K562 (cell line): Measurements from ENCODE around the gene TAP2. TPM values are rescaled to one million over a fixed set of nuclear protein-coding genes. Genes with fewer than 3 reads are reported as not detected.

ENCODE experiments used
- ATAC-seq: fragments of 200-7000 bp; cut with Tn5 transposase; 3 replicates; pipeline ENCODE4 v1.9.1; 2020; ENCODE audit warnings: moderate library complexity
- BruUV-seq: library from RNA; stranded (reverse); fragments of 400-500 nt; replicated peaks from 2 replicates; lab custom pipeline; 2021; lab: Mats Ljungman, UMichigan
- CTCF ChIA-PET: fragments of 300-600 bp; formaldehyde crosslinking; extraction: SDS; loops from one replicate; lab custom pipeline; 2021; ENCODE audit warnings: low intra/inter-chr PET ratio; lab: Yijun Ruan, JAX
- POLR2A ChIA-PET: fragments of 300-600, 350-650 bp; sonication (Branson Sonifier 250); formaldehyde crosslinking; extraction: SDS; loops from one replicate; lab custom pipeline; 2021; ENCODE audit warnings: antibody characterized with exemption, inconsistent platforms; lab: Yijun Ruan, JAX
- DNase-seq, 4 experiments: peaks; one replicate each; pipeline versions ENCODE4 v3.0.0 to v3.0.0-alpha.2; 2011 to 2018; ENCODE audit warnings: low spot score in 3 of 4, mixed read lengths in 3 of 4; ENCODE audit errors: extremely low read depth in 1 of 4
- FAIRE-seq: peaks from 2 replicates; lab custom pipeline; 2011; peaks lifted over from hg19 to GRCh38; lab: Jason Lieb, UNC
- H2AFZ ChIP-seq: 2 replicates; pipeline ENCODE4 v1.6.0; 2011; ENCODE audit warnings: low read depth, low read length, control low read depth, inconsistent platforms
- H3K27ac ChIP-seq: fragments of 200-600 bp; 3 replicates; pipeline ENCODE4 v1.8.0; 2011; ENCODE audit warnings: low read depth, mild to moderate bottlenecking, control low read depth, inconsistent platforms, low read length, moderate library complexity, mixed read lengths; ENCODE audit errors: extremely low read depth
- H3K27me3 ChIP-seq, 2 experiments: fragments of 300-600 bp in 1 of 2; 2 replicates in 1 of 2; 3 replicates in 1 of 2; pipeline versions ENCODE4 v1.6.0 to v1.8.0; 2011; ENCODE audit warnings: inconsistent platforms in 2 of 2, low read length in 2 of 2, mild to moderate bottlenecking in 1 of 2, mixed read lengths in 1 of 2, moderate library complexity in 1 of 2; ENCODE audit not compliant: control insufficient read depth in 2 of 2, insufficient read depth in 2 of 2
- H3K36me3 ChIP-seq: fragments of 300-600 bp; 3 replicates; pipeline ENCODE4 v1.8.0; 2011; ENCODE audit warnings: mild to moderate bottlenecking, low read length, inconsistent platforms; ENCODE audit not compliant: control insufficient read depth, insufficient read depth
- H3K4me1 ChIP-seq, 2 experiments: fragments of 200-600 bp in 1 of 2; replicated peaks in 1 of 2; 2 replicates in 1 of 2; 3 replicates in 1 of 2; pipeline versions ENCODE4 v1.5.1 to v1.8.0; 2011; ENCODE audit warnings: inconsistent platforms in 2 of 2, low read length in 2 of 2, mild to moderate bottlenecking in 1 of 2, mixed read lengths in 1 of 2, moderate library complexity in 1 of 2; ENCODE audit not compliant: control insufficient read depth in 2 of 2, insufficient read depth in 2 of 2
- H3K4me2 ChIP-seq: 2 replicates; pipeline ENCODE4 v1.6.1; 2011; ENCODE audit warnings: low read length, control low read depth, inconsistent platforms, mixed read lengths; ENCODE audit not compliant: insufficient read depth
- H3K4me3 ChIP-seq: fragments of 200-600 bp; sonication (generic), shearing (Covaris generic); 2 replicates; pipeline ENCODE4 v1.5.1; 2016; ENCODE audit warnings: control low read depth, inconsistent platforms
- H3K79me2 ChIP-seq: fragments of 200-600 bp; 3 replicates; pipeline ENCODE4 v1.8.0; 2011; ENCODE audit warnings: low read length, inconsistent platforms; ENCODE audit not compliant: control insufficient read depth, insufficient read depth
- H3K9ac ChIP-seq, 2 experiments: 2 replicates each; pipeline versions ENCODE4 v1.6.0 to v1.6.1; 2011; ENCODE audit warnings: low read depth in 2 of 2, low read length in 2 of 2, control low read depth in 1 of 2, inconsistent platforms in 1 of 2, mild to moderate bottlenecking in 1 of 2, mixed read lengths in 1 of 2; ENCODE audit not compliant: insufficient read depth in 1 of 2
- H3K9me1 ChIP-seq: one replicate; pipeline ENCODE4 v1.6.0; 2011; ENCODE audit warnings: inconsistent platforms, mild to moderate bottlenecking, low read length, moderate library complexity; ENCODE audit not compliant: control insufficient read depth, insufficient read depth
- H3K9me3 ChIP-seq: replicated peaks from 2 replicates; pipeline ENCODE4 v1.5.1; 2011; ENCODE audit warnings: low read depth, low read length, inconsistent platforms; ENCODE audit not compliant: control insufficient read depth, insufficient read depth
- H4K20me1 ChIP-seq: replicated peaks from 2 replicates; pipeline ENCODE4 v1.6.1; 2011; ENCODE audit warnings: low read length, inconsistent platforms, mixed read lengths; ENCODE audit not compliant: control insufficient read depth, insufficient read depth
- ATF7 ChIP-seq: fragments of 450-650 bp; IDR thresholded peaks from 2 replicates; pipeline ENCODE4 v1.7.1; 2014; ENCODE audit warnings: mild to moderate bottlenecking, moderate library complexity
- CLOCK ChIP-seq: fragments of 250-450 bp; sonication (Bioruptor Pico); IDR thresholded peaks from 2 replicates; pipeline ENCODE4 v1.4.0; 2020; ENCODE audit warnings: mild to moderate bottlenecking, moderate library complexity, borderline replicate concordance
- E2F6 ChIP-seq, 2 experiments: IDR thresholded peaks; 2 replicates each; pipeline ENCODE4 v1.6.1; 2011; ENCODE audit warnings: borderline replicate concordance in 1 of 2, control low read depth in 1 of 2, low read depth in 1 of 2, low read length in 1 of 2, mild to moderate bottlenecking in 1 of 2, mixed read lengths in 1 of 2, moderate library complexity in 1 of 2; ENCODE audit not compliant: insufficient read depth in 1 of 2, insufficient read length in 1 of 2, poor library complexity in 1 of 2, severe bottlenecking in 1 of 2; ENCODE audit errors: extremely low read depth in 1 of 2
- GTF2E2 ChIP-seq: fragments of 200-800 bp; sonication (Bioruptor generic); IDR thresholded peaks from 2 replicates; pipeline ENCODE4 v1.6.1; 2016; ENCODE audit warnings: missing genetic modification characterization, missing compliant biosample characterization
- HDAC2 ChIP-seq: fragments of 450-650 bp; IDR thresholded peaks from 2 replicates; pipeline ENCODE4 v1.6.1; 2016; ENCODE audit warnings: mild to moderate bottlenecking
- HMGN3 ChIP-seq: IDR thresholded peaks from 2 replicates; pipeline ENCODE4 v1.6.1; 2011; ENCODE audit warnings: borderline replicate concordance, low read depth, mild to moderate bottlenecking, mixed read lengths, low read length; ENCODE audit not compliant: insufficient read length; ENCODE audit errors: extremely low read depth
- NR4A1 ChIP-seq, 2 experiments: fragments of 250-450 bp in 1 of 2; fragments of 450-650 bp in 1 of 2; sonication (Bioruptor Pico) in 1 of 2; IDR thresholded peaks; 2 replicates each; pipeline versions ENCODE4 v1.4.0 to v1.6.1; 2016 to 2020; ENCODE audit warnings: mild to moderate bottlenecking in 2 of 2, missing compliant biosample characterization in 1 of 2, missing genetic modification characterization in 1 of 2, moderate library complexity in 1 of 2
- PCBP1 ChIP-seq: fragments of 200-400 bp; formaldehyde crosslinking; IDR thresholded peaks from 2 replicates; pipeline ENCODE4 v1.6.1; 2018; ENCODE audit warnings: mild to moderate bottlenecking, low read depth, low read length; ENCODE audit not compliant: poor library complexity, severe bottlenecking
- PHF20 ChIP-seq: fragments of 450-650 bp; IDR thresholded peaks from 2 replicates; pipeline ENCODE4 v1.6.1; 2018; ENCODE audit not compliant: partially characterized antibody
- RBM39 ChIP-seq: fragments of 200-400 bp; formaldehyde crosslinking; optimal IDR thresholded peaks from 2 replicates; pipeline ENCODE3; 2018; ENCODE audit warnings: low read depth, low read length
- SAP30 ChIP-seq: fragments of 200-600 bp; sonication (generic); IDR thresholded peaks from 2 replicates; pipeline ENCODE4 v1.6.1; 2012; ENCODE audit warnings: borderline replicate concordance, low read depth, mild to moderate bottlenecking, moderate library complexity, low read length, control low read depth, inconsistent platforms; ENCODE audit not compliant: insufficient read depth, poor library complexity, severe bottlenecking
- STAG1 ChIP-seq: sonication (generic); formaldehyde crosslinking; IDR thresholded peaks from 2 replicates; pipeline ENCODE4 v1.5.0; 2020; ENCODE audit warnings: missing genetic modification reagents, borderline replicate concordance
- ZBTB1 ChIP-seq: sonication (generic); formaldehyde crosslinking; IDR thresholded peaks from 2 replicates; pipeline ENCODE4 v1.8.1; 2023; ENCODE audit warnings: missing genetic modification reagents, low read depth, mild to moderate bottlenecking, borderline replicate concordance
- WGBS: fragments of 100-300 bp; shearing (Covaris generic); methylation state at CpG from one replicate; pipeline ENCODE4 v1.1.6; 2016; ENCODE audit warnings: low coverage, mixed read lengths; ENCODE audit not compliant: insufficient coverage; ENCODE audit errors: missing lambda C conversion rate; 5-methylcytosine and 5-hydroxymethylcytosine counted together
- in situ Hi-C: fragments of 300-500 bp; cut with MboI; formaldehyde crosslinking; loops from 4 replicates; pipeline ENCODE4 v1.15.0; 2018; ENCODE audit warnings: inconsistent platforms, mixed read lengths
- intact Hi-C: fragments of 100-400 bp; cut with micrococcal nuclease; formaldehyde crosslinking; loops from 2 replicates; pipeline ENCODE4 v1.14.2; 2022
- polyA plus RNA-seq, 8 experiments: library from polyadenylated mRNA; depleted of rRNA in 4 of 8; stranded (reverse) in 5 of 8; unstranded in 3 of 8; fragments of >200 nt; fragmentation: Nextera tagmentation in 2 of 8; fragmentation: Illumina TruSeq in 1 of 8; extraction: Ambion mirVana in 2 of 8; extraction: Trizol in 1 of 8; gene quantifications; 2 replicates each; pipeline versions ENCODE4 v1.2.1 to v1.2.3, GENCODE V29; 2011 to 2014; ENCODE audit warnings: inconsistent platforms in 1 of 8, missing spikeins in 1 of 8
- total RNA-seq, 7 experiments: library from RNA; depleted of rRNA in 6 of 7; stranded (reverse); fragments of >200 nt in 6 of 7; fragmentation: Illumina TruSeq in 2 of 7; extraction: Trizol in 2 of 7; gene quantifications; 2 replicates each; pipeline versions ENCODE4 v1.2.1 to v1.2.3, GENCODE V29; 2011 to 2021; ENCODE audit warnings: low replicate concordance in 1 of 7
- TF ChIP-seq, protein P1 (sequence below): fragments of 450-650 bp; formaldehyde crosslinking; IDR thresholded peaks from 2 replicates; pipeline ENCODE4 v1.4.0; 2020; ENCODE audit warnings: mild to moderate bottlenecking, moderate library complexity

The TAP2 gene
- total and polyA plus RNA-seq, 9 of the 15 experiments (the other 6 are each of a cell fraction or from before 2014, with no cell fraction given): 2.0 to 53.5 (median 19.6) TPM

GRCh38 chr6:32837651-32838113, 857 bp downstream of the TAP2 start:
- H2AFZ ChIP-seq: peak overlapping the region; percentile 99
- DNase-seq: peak in 1 of 4 experiments; percentile 40
- peak; percentile 9; the same call in 1 of the 2 replicates for TF ChIP-seq STAG1 (CRISPR knock-in tag)
- TF ChIP-seq E2F6 (IDR thresholded peaks at IDR 0.05; ENCODE audit: borderline replicate concordance in 1 of 2, extremely low read depth in 1 of 2, insufficient read depth in 1 of 2, insufficient read length in 1 of 2, low read depth in 1 of 2, low read length in 1 of 2, poor library complexity in 1 of 2, severe bottlenecking in 1 of 2): peak in 1 of 2 experiments; percentile 38
- 0 out of 2 replicates have a peak, but pooled peaks have one; percentile 31 for TF ChIP-seq ZBTB1 (CRISPR knock-in tag)
- TF ChIP-seq CLOCK (CRISPR knock-in tag): no peak
- TF ChIP-seq, protein P1, sequence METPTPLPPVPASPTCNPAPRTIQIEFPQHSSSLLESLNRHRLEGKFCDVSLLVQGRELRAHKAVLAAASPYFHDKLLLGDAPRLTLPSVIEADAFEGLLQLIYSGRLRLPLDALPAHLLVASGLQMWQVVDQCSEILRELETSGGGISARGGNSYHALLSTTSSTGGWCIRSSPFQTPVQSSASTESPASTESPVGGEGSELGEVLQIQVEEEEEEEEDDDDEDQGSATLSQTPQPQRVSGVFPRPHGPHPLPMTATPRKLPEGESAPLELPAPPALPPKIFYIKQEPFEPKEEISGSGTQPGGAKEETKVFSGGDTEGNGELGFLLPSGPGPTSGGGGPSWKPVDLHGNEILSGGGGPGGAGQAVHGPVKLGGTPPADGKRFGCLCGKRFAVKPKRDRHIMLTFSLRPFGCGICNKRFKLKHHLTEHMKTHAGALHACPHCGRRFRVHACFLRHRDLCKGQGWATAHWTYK (CRISPR knock-in tag): 0 out of 2 replicates have a peak, but pooled peaks have one; percentile 32
- TF ChIP-seq HMGN3: peak; percentile 23
- TF ChIP-seq NR4A1 (CRISPR knock-in tag; IDR thresholded peaks at IDR 0.05): 0 out of 2 replicates have a peak, but pooled peaks have one; percentile 44
- no peak for TF ChIP-seq NR4A1 (tag; IDR thresholded peaks at IDR 0.05)
- TF ChIP-seq HDAC2: no peak
- peak; percentile 80 for TF ChIP-seq SAP30
- 0 out of 2 replicates have a peak, but pooled peaks have one; percentile 12 for TF ChIP-seq ATF7
- no peak for TF ChIP-seq PHF20
- TF ChIP-seq GTF2E2 (tag): no peak
- peak; percentile 70 for TF ChIP-seq RBM39
- no peak for TF ChIP-seq PCBP1

More at GRCh38 chr6:32837651-32838113, 857 bp downstream of the TAP2 start:
- H3K36me3 ChIP-seq: peaks cover 31% of the 10 kb centered on the region; the same call in 2 of the 3 replicates
- BruUV-seq: TSS peak; percentile 41
- peak overlapping the region; percentile 73 for H3K4me3 ChIP-seq
- no peaks in the 10 kb centered on the region for H3K27me3 ChIP-seq
- peaks cover 6 to 9% of the 10 kb centered on the region in 2 experiments; a peak in 3 of 5 replicates for H3K4me1 ChIP-seq
- WGBS: under 1% methylated on average over 11 of the region's 12 CpGs
- ATAC-seq (peak; percentile 23), FAIRE-seq (peak; percentile 15)
- no peaks in the 10 kb centered on the region for H3K9me1 ChIP-seq
- H3K27ac ChIP-seq: peak overlapping the region; percentile 75
- intact Hi-C loops (loop anchor here (1.0 kb wide), 3 partner anchors 16 to 147 kb away; partner anchors contain the start of gene TAP1), in situ Hi-C loops (no loop called here)
- H3K79me2 ChIP-seq: peaks cover 11% of the 10 kb centered on the region; the same call in 2 of the 3 replicates
- no peaks in the 10 kb centered on the region for H4K20me1 ChIP-seq
- ChIA-PET CTCF (interaction anchor here (2.2 to 6.6 kb wide), 2 partner anchors 16 to 30 kb away, joined by 27 to 66 read pairs; partner anchors contain the start of genes PSMB9 and TAP1), POLR2A (interaction anchor here (0.6 to 5.1 kb wide), 14 partner anchors 10 to 598 kb away, joined by 3 to 56 read pairs (median 10); partner anchors contain the start of genes PSMB9 and TAP1)
- H3K9ac ChIP-seq: peak overlapping the region; percentile 67 to 97
- no peaks in the 10 kb centered on the region for H3K9me3 ChIP-seq
- peak overlapping the region; percentile 88 for H3K4me2 ChIP-seq
